Bronchial epithelial cell (primary cell): ENCODE measurements around the gene RBPMS2. TPM values are rescaled to one million over a fixed set of nuclear protein-coding genes. Genes with fewer than 3 reads are reported as not detected.

Experiments used
- DNase-seq: peaks from one replicate; pipeline ENCODE4 v3.0.0-alpha.2; 2010; ENCODE audit warnings: low read depth
- FAIRE-seq: peaks from 2 replicates; lab custom pipeline; 2011; peaks lifted over from hg19 to GRCh38; lab: Jason Lieb, UNC
- H3K27me3 ChIP-seq: 2 replicates; pipeline ENCODE4 v1.5.1; 2011; ENCODE audit warnings: low read length; ENCODE audit not compliant: control insufficient read depth, insufficient read depth
- H3K36me3 ChIP-seq: 2 replicates; pipeline ENCODE4 v1.5.1; 2011; ENCODE audit warnings: low read length; ENCODE audit not compliant: control insufficient read depth, insufficient read depth
- H3K4me3 ChIP-seq: 2 replicates; pipeline ENCODE4 v1.5.1; 2011; ENCODE audit warnings: mild to moderate bottlenecking, low read depth, low read length, control low read depth
- total RNA-seq: library from RNA; depleted of rRNA; stranded (reverse); fragments of >200 nt; gene quantifications from 2 replicates; pipeline ENCODE4 v1.2.1, GENCODE V29; 2014
- TF ChIP-seq, protein P1 (sequence below): IDR thresholded peaks from 2 replicates; pipeline ENCODE4 v1.5.1; 2011; ENCODE audit warnings: mild to moderate bottlenecking, moderate library complexity, low read length, control low read depth, inconsistent platforms; ENCODE audit not compliant: insufficient read depth, severe bottlenecking

Gene RBPMS2
- total RNA-seq, 1 donor from 2014 or later = not detected

DNA sequence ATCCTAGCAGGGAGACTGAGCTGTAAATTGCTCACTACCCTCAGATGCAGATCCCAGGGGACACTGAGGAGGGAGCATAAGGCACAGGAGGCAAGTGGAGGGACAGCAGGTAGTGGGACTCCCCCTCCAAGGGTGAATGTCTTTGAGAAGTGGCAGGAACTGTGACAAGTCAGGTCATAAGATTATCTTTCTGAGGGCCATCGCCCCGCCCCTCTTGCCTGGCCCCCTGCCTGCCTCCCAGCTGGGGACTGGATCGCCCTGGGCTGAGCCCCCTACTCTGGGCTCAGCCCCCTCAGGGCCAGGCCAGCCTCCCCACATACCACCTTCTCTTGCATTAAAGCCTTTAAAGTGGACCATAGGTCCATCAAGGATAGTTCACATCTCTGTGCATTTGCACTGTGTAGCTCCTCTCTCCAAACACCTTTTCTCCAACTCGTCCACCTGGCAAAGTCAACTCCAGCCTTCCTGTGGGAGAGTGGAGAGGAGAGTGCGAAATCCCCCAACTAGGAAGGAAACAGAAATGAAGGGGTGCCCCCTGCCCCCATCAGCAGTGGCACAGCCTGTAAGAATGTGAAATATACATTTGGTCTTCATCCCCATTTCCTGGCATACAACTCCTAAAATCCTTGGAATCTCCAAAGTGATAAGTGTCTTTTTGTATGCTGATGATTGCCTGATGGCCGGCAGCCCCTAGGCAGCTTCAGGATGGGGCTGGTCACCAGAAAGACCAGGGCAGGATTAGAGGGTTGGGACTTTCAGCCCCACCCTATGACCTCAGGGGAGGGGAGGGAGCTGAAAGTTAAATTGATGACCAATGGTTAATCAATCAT is 35.3 kb upstream of the RBPMS2 start:
- no peaks in the 10 kb centered on the region for H3K36me3 ChIP-seq
- TF ChIP-seq, protein P1, sequence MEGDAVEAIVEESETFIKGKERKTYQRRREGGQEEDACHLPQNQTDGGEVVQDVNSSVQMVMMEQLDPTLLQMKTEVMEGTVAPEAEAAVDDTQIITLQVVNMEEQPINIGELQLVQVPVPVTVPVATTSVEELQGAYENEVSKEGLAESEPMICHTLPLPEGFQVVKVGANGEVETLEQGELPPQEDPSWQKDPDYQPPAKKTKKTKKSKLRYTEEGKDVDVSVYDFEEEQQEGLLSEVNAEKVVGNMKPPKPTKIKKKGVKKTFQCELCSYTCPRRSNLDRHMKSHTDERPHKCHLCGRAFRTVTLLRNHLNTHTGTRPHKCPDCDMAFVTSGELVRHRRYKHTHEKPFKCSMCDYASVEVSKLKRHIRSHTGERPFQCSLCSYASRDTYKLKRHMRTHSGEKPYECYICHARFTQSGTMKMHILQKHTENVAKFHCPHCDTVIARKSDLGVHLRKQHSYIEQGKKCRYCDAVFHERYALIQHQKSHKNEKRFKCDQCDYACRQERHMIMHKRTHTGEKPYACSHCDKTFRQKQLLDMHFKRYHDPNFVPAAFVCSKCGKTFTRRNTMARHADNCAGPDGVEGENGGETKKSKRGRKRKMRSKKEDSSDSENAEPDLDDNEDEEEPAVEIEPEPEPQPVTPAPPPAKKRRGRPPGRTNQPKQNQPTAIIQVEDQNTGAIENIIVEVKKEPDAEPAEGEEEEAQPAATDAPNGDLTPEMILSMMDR = no peak
- DNase-seq = no peak
- no peak overlapping the region for H3K4me3 ChIP-seq
- FAIRE-seq = no peak
- no peaks in the 10 kb centered on the region for H3K27me3 ChIP-seq

GRCh38 chr15:64809649-64810496 is 34.5 kb upstream of the RBPMS2 start:
- Histone ChIP-seq H3K36me3 (no peaks in the 10 kb centered on the region), H3K27me3 (no peaks in the 10 kb centered on the region), H3K4me3 (no peak overlapping the region)
- DNase-seq (peak; percentile 47), FAIRE-seq (no peak)
- TF ChIP-seq, protein P1 = peak; percentile 89

DNA sequence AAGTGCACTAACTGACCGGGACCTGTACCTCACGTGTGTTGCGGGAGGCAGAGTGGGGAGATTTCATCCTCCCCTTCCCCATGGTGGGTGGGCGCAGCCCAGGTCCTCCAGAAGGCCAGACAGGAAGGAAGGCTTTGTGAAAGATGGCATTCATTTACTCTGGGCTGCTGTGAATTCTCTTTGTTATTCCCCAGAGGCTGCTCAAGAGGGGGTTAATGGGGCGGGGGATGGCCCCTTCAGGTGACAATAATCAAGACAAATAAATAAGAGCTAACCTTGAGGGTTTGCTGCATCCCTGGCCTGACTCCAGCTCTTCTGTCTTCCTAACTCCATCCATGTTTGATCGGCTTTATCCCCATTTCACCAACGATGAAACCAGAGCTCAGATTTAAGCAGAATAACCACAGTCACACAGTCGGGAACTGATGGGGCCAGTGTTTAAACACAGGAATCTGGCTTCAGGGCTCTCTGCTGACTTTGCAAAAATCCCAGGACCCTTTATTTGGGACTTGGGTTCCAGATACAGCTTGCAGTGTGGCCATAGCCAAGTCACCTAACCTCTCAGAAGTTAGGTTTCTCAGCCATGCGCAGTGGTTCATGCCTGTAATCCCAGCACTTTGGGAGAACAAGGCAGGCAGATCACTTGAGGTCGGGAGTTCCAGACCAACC is 33.5 kb upstream of the RBPMS2 start:
- no peak for FAIRE-seq
- DNase-seq = no peak
- TF ChIP-seq, protein P1 = no peak
- H3K27me3 ChIP-seq = no peaks in the 10 kb centered on the region
- no peak overlapping the region for H3K4me3 ChIP-seq
- H3K36me3 ChIP-seq = no peaks in the 10 kb centered on the region

- DNase-seq = no peak
- TF ChIP-seq, protein P1 = no peak
- no peak for FAIRE-seq
- no peak overlapping the region for H3K4me3 ChIP-seq
- H3K27me3 ChIP-seq = no peaks in the 10 kb centered on the region
- H3K36me3 ChIP-seq = no peaks in the 10 kb centered on the region
Observed at GRCh38 chr15:64807751-64808222, 32.4 kb upstream of the RBPMS2 start.

DNA sequence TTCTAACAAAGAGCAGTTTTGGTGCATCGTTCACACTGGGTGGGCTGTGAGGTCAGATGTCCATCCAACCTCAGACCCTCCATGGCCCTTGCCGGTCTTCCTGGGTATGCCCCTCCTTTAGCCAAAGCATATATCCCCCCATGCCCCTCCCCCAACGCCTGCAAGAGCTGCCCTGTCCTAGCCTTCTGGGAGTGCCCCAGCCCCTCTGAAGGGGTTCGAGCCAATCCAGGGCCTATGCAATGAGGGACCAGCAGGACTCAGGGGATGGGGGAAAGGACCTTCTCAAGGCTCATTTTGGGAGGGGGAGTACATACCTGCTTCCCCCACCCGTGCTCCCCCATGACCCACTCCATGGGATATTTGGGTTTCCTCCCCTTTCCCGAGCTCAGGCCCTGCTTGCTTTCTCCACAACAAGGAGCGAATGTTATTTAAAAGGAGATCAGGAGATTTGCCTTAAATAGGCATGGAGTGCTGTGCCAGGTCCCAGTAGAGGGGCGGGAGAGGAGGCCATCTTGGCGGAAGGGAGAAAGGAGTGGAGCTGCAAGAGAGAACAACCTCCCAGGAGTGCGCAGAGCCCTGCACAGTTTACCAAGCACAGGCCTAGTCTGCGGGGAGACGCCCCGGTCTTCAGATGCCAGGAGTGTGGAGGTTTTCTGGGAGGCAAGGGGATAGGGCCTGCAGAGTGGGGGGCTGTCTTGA is 31.8 kb upstream of the RBPMS2 start:
- no peaks in the 10 kb centered on the region for H3K27me3 ChIP-seq
- H3K36me3 ChIP-seq = no peaks in the 10 kb centered on the region
- TF ChIP-seq, protein P1 = no peak
- no peak for FAIRE-seq
- no peak overlapping the region for H3K4me3 ChIP-seq
- no peak for DNase-seq
